GM19023 (cell line): ENCODE results near the gene SBNO2.

ENCODE experiments used
- ATAC-seq: cut with Tn5 transposase; IDR thresholded peaks from one replicate; pipeline ENCODE4 v1.9.1; 2021; ENCODE audit warnings: mild to moderate bottlenecking, moderate library complexity; ENCODE audit not compliant: unreplicated experiment

Gene SBNO2

GRCh38 chr19:1076951-1077350, 97.1 kb downstream of the SBNO2 start:
- peak; percentile 55 for ATAC-seq

- ATAC-seq = no peak
These were observed 98.1 kb downstream of the SBNO2 start for GRCh38 chr19:1076046-1076386.

- peak; percentile 48 for ATAC-seq
These were observed 99.4 kb downstream of the SBNO2 start for GRCh38 chr19:1074544-1075283.

- no peak for ATAC-seq
These were observed 100.0 kb downstream of the SBNO2 start for GRCh38 chr19:1073956-1074517.

- no peak for ATAC-seq
These were observed 100.8 kb downstream of the SBNO2 start for GRCh38 chr19:1073063-1073955.

- no peak for ATAC-seq
These were observed 101.6 kb downstream of the SBNO2 start for GRCh38 chr19:1072371-1073015.

GRCh38 chr19:1070931-1071791, 102.9 kb downstream of the SBNO2 start:
- no peak for ATAC-seq

- ATAC-seq = no peak
These were observed 103.5 kb downstream of the SBNO2 start for GRCh38 chr19:1070576-1070930.

- no peak for ATAC-seq
These were observed 104.9 kb downstream of the SBNO2 start for GRCh38 chr19:1069009-1069779.

GRCh38 chr19:1068009-1069001, 105.8 kb downstream of the SBNO2 start:
- ATAC-seq = no peak

- no peak for ATAC-seq
These were observed 106.6 kb downstream of the SBNO2 start for GRCh38 chr19:1067341-1067957.

- ATAC-seq = no peak
These were observed 107.2 kb downstream of the SBNO2 start, which contains the start of gene ARHGAP45 for GRCh38 chr19:1066748-1067340. TSS of gene ARHGAP45 (plus strand) at chr19:1067167. CDS start at chr19:1067406, 239 bp downstream.

- no peak for ATAC-seq
These were observed 107.8 kb downstream of the SBNO2 start for GRCh38 chr19:1066251-1066747.

- ATAC-seq = no peak
These were observed 108.4 kb downstream of the SBNO2 start for GRCh38 chr19:1065606-1066109.

- ATAC-seq = no peak
These were observed 109.1 kb downstream of the SBNO2 start for GRCh38 chr19:1064661-1065605.
